HepG2 (cell line): Measurements from ENCODE around the gene PDCD2. TPM values are rescaled to one million over a fixed set of nuclear protein-coding genes. Genes with fewer than 3 reads are reported as not detected.

ENCODE experiments used
- ATF2 ChIP-seq: sonication (generic); formaldehyde crosslinking; IDR thresholded peaks from 2 replicates; pipeline ENCODE4 v1.4.0; 2020; ENCODE audit warnings: missing genetic modification reagents
- CEBPB ChIP-seq: IDR thresholded peaks from 2 replicates; pipeline ENCODE4 v1.6.1; 2011; ENCODE audit warnings: low read depth, low read length, improper control_type of control experiment, borderline replicate concordance
- ETV6 ChIP-seq: sonication (generic); formaldehyde crosslinking; conservative IDR thresholded peaks from 2 replicates; pipeline ENCODE4 v1.4.0; 2020; ENCODE audit warnings: missing genetic modification reagents
- HDAC1 ChIP-seq: sonication (generic); formaldehyde crosslinking; IDR thresholded peaks from 2 replicates; pipeline ENCODE4 v1.5.1; 2020; ENCODE audit warnings: mild to moderate bottlenecking, missing genetic modification reagents
- HMG20B ChIP-seq: conservative IDR thresholded peaks from 2 replicates; pipeline ENCODE4 v1.6.1; 2016; ENCODE audit warnings: missing genetic modification reagents, missing compliant biosample characterization
- HOXD1 ChIP-seq: sonication (generic); formaldehyde crosslinking; IDR thresholded peaks from 2 replicates; pipeline ENCODE4 v1.5.0; 2020; ENCODE audit warnings: missing genetic modification reagents
- KDM4B ChIP-seq: sonication (generic); formaldehyde crosslinking; IDR thresholded peaks from 2 replicates; pipeline ENCODE4 v1.4.0; 2020; ENCODE audit warnings: missing genetic modification reagents
- MAFF ChIP-seq: IDR thresholded peaks from 2 replicates; pipeline ENCODE4 v1.6.1; 2011; ENCODE audit warnings: low read depth, low read length, improper control_type of control experiment
- MAZ ChIP-seq, 2 experiments: sonication (generic) in 1 of 2; formaldehyde crosslinking in 1 of 2; IDR thresholded peaks; 2 replicates each; pipeline versions ENCODE4 v1.5.0 to v1.6.1; 2012 to 2020; ENCODE audit warnings: low read depth in 2 of 2, mild to moderate bottlenecking in 2 of 2, borderline replicate concordance in 1 of 2, improper control_type of control experiment in 1 of 2, low read length in 1 of 2, missing genetic modification reagents in 1 of 2, moderate library complexity in 1 of 2
- PHF8 ChIP-seq: sonication (generic); formaldehyde crosslinking; IDR thresholded peaks from 2 replicates; pipeline ENCODE4 v1.5.0; 2020; ENCODE audit warnings: missing genetic modification reagents
- POLR2G ChIP-seq: fragments of 200-400 bp; formaldehyde crosslinking; IDR thresholded peaks from 2 replicates; pipeline ENCODE4 v1.6.1; 2018; ENCODE audit warnings: mild to moderate bottlenecking, low read depth, low read length, moderate library complexity
- RARA ChIP-seq: IDR thresholded peaks from 2 replicates; pipeline ENCODE4 v1.6.1; 2016; ENCODE audit warnings: missing genetic modification reagents, missing compliant biosample characterization
- RBFOX2 ChIP-seq: fragments of 200-400 bp; formaldehyde crosslinking; IDR thresholded peaks from 2 replicates; pipeline ENCODE4 v1.6.1; 2017; ENCODE audit warnings: low read depth, mild to moderate bottlenecking, low read length
- SP2 ChIP-seq: sonication (generic); formaldehyde crosslinking; IDR thresholded peaks from 2 replicates; pipeline ENCODE4 v1.5.1; 2020; ENCODE audit warnings: mild to moderate bottlenecking, missing genetic modification reagents
- SRY ChIP-seq: sonication (generic); formaldehyde crosslinking; IDR thresholded peaks from 2 replicates; pipeline ENCODE4 v1.8.0; 2022; ENCODE audit warnings: mild to moderate bottlenecking, missing genetic modification reagents
- SSRP1 ChIP-seq: IDR thresholded peaks from 2 replicates; pipeline ENCODE4 v1.6.1; 2016; ENCODE audit warnings: control low read depth
- TERF1 ChIP-seq: sonication (generic); formaldehyde crosslinking; IDR thresholded peaks from 2 replicates; pipeline ENCODE4 v1.8.0; 2022; ENCODE audit warnings: mild to moderate bottlenecking, missing genetic modification reagents, moderate library complexity
- THYN1 ChIP-seq: sonication (generic); formaldehyde crosslinking; IDR thresholded peaks from 2 replicates; pipeline ENCODE4 v1.8.1; 2023; ENCODE audit warnings: low read depth, mild to moderate bottlenecking, moderate library complexity, missing genetic modification reagents, borderline replicate concordance
- ZNF235 ChIP-seq: sonication (generic); formaldehyde crosslinking; IDR thresholded peaks from 2 replicates; pipeline ENCODE4 v1.8.1; 2023; ENCODE audit warnings: mild to moderate bottlenecking, missing genetic modification reagents, borderline replicate concordance
- ZNF451 ChIP-seq: sonication (generic); formaldehyde crosslinking; IDR thresholded peaks from 2 replicates; pipeline ENCODE4 v1.5.0; 2020; ENCODE audit warnings: mild to moderate bottlenecking, missing genetic modification reagents
- ZNF549 ChIP-seq: sonication (generic); formaldehyde crosslinking; IDR thresholded peaks from 2 replicates; pipeline ENCODE4 v1.5.0; 2020; ENCODE audit warnings: missing genetic modification reagents
- ZNF746 ChIP-seq: sonication (generic); formaldehyde crosslinking; IDR thresholded peaks from 2 replicates; pipeline ENCODE4 v1.8.0; 2022; ENCODE audit warnings: mild to moderate bottlenecking, missing genetic modification reagents
- ZSCAN30 ChIP-seq: sonication (generic); formaldehyde crosslinking; IDR thresholded peaks from 2 replicates; pipeline ENCODE4 v1.5.0; 2020; ENCODE audit warnings: mild to moderate bottlenecking, missing genetic modification reagents
- polyA plus RNA-seq, 8 experiments: library from polyadenylated mRNA; depleted of rRNA in 3 of 8; stranded (reverse) in 7 of 8; unstranded in 1 of 8; fragments of >200 nt; fragmentation: Illumina TruSeq in 4 of 8; extraction: Trizol in 4 of 8; gene quantifications; 2 replicates each; pipeline versions ENCODE4 v1.2.1 to v1.2.3, GENCODE V29; 2011 to 2016; ENCODE audit warnings: low read depth in 4 of 8, missing spikeins in 1 of 8, mixed read lengths in 1 of 8; ENCODE audit not compliant: insufficient read depth in 1 of 8
- total RNA-seq, 5 experiments: library from RNA; depleted of rRNA; stranded (reverse); fragments of >200 nt; fragmentation: Illumina TruSeq; extraction: Trizol; gene quantifications; 2 replicates each; pipeline ENCODE4 v1.2.3, GENCODE V29; 2016; ENCODE audit warnings: low read depth in 1 of 5
- TF ChIP-seq, protein P1 (sequence below): sonication (generic); formaldehyde crosslinking; IDR thresholded peaks from 2 replicates; pipeline ENCODE4 v1.4.0; 2020; ENCODE audit warnings: missing genetic modification reagents
- TF ChIP-seq, protein P2 (sequence below): sonication (generic); formaldehyde crosslinking; IDR thresholded peaks from 2 replicates; pipeline ENCODE4 v1.4.0; 2020; ENCODE audit warnings: low read depth, mild to moderate bottlenecking, missing genetic modification reagents

PDCD2 gene
- total and polyA plus RNA-seq, 2 of the 13 experiments (the other 11 are each of a cell fraction or from before 2014, with no cell fraction given), result 83.6 to 133 TPM

DNA sequence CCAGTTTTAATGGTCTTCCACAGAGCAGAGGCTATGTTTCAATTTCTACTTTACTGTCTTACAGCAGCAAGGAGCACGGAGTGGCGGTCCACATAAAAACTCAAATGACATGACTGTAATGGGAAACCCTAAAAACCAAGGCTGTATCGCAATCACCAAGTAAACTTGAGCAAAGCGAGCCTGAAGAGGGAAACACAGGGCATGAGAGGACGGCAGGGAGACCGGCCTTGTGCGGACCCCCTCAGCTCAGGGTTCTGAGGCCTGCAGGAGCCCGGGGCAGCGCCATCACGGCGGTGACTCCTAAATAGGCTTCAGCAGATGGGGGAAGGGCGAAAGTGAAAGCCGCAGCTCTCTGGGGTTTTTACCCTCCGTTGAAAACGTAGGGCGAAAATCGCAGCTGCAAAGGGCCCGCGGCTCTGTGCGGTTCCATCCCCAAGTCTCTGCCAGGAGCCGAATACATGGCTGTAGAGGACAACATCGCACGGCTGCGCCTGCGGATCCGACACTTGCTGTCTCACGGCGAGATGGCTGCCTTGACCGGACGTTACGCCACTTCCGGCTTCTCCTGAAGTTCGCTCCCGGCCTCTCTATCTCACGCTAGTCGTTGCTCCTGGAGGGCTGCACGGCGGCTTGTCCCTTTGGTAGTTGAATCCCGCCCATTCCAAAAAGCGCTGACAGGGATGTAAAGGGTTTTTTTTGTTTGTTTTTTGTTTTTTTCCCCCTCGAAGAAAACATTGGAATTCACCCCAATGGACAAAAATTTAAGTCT is 31.5 kb downstream of the PDCD2 start, which contains the start of gene PSMB1 (continued):
- TF ChIP-seq, protein P1, sequence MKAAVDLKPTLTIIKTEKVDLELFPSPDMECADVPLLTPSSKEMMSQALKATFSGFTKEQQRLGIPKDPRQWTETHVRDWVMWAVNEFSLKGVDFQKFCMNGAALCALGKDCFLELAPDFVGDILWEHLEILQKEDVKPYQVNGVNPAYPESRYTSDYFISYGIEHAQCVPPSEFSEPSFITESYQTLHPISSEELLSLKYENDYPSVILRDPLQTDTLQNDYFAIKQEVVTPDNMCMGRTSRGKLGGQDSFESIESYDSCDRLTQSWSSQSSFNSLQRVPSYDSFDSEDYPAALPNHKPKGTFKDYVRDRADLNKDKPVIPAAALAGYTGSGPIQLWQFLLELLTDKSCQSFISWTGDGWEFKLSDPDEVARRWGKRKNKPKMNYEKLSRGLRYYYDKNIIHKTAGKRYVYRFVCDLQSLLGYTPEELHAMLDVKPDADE (CRISPR knock-in tag), result peak; percentile 77
- TF ChIP-seq MAZ (IDR thresholded peaks at IDR 0.05; ENCODE audit: borderline replicate concordance, low read depth, low read length) (0 out of 2 replicates have a peak, but pooled peaks have one; percentile 41), MAZ (CRISPR knock-in tag; IDR thresholded peaks at IDR 0.05; ENCODE audit: low read depth) (no peak; the same call in 1 of the 2 replicates), TERF1 (no peak), SRY (CRISPR knock-in tag) (peak; percentile 92), KDM4B (CRISPR knock-in tag) (peak; percentile 38; the same call in 1 of the 2 replicates), THYN1 (no peak), ZNF549 (CRISPR knock-in tag) (no peak), ZNF451 (CRISPR knock-in tag) (no peak; the same call in 1 of the 2 replicates), SSRP1 (no peak; the same call in 1 of the 2 replicates), ZSCAN30 (no peak), CEBPB (peak; percentile 75; the same call in 1 of the 2 replicates), ATF2 (CRISPR knock-in tag) (peak; percentile 71), PHF8 (CRISPR knock-in tag) (peak; percentile 98), RBFOX2 (peak; percentile 89), RARA (CRISPR knock-in tag) (0 out of 2 replicates have a peak, but pooled peaks have one; percentile 20), ZNF235 (CRISPR knock-in tag) (peak; percentile 69; the same call in 1 of the 2 replicates), HMG20B (peak; percentile 67), MAFF (peak; percentile 77), HOXD1 (CRISPR knock-in tag) (peak; percentile 76; the same call in 1 of the 2 replicates), ETV6 (peak; percentile 85; the same call in 1 of the 2 replicates), HDAC1 (CRISPR knock-in tag) (peak; percentile 91), SP2 (CRISPR knock-in tag) (peak; percentile 79), ZNF746 (0 out of 2 replicates have a peak, but pooled peaks have one; percentile 48), POLR2G (peak; percentile 98)
- TF ChIP-seq, protein P2, sequence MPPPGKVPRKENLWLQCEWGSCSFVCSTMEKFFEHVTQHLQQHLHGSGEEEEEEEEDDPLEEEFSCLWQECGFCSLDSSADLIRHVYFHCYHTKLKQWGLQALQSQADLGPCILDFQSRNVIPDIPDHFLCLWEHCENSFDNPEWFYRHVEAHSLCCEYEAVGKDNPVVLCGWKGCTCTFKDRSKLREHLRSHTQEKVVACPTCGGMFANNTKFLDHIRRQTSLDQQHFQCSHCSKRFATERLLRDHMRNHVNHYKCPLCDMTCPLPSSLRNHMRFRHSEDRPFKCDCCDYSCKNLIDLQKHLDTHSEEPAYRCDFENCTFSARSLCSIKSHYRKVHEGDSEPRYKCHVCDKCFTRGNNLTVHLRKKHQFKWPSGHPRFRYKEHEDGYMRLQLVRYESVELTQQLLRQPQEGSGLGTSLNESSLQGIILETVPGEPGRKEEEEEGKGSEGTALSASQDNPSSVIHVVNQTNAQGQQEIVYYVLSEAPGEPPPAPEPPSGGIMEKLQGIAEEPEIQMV (CRISPR knock-in tag), result no peak
